HG03520 (cell line): ENCODE measurements around the gene VPS41.

Experiments used
- ATAC-seq: cut with Tn5 transposase; IDR thresholded peaks from one replicate; pipeline ENCODE4 v1.9.1; 2021; ENCODE audit warnings: mild to moderate bottlenecking, moderate library complexity; ENCODE audit not compliant: unreplicated experiment

VPS41 gene

GRCh38 chr7:38675494-38676106 is 233.4 kb downstream of the VPS41 start:
- ATAC-seq, result no peak

- no peak for ATAC-seq
Observed at GRCh38 chr7:38674513-38674912, 234.5 kb downstream of the VPS41 start.

DNA sequence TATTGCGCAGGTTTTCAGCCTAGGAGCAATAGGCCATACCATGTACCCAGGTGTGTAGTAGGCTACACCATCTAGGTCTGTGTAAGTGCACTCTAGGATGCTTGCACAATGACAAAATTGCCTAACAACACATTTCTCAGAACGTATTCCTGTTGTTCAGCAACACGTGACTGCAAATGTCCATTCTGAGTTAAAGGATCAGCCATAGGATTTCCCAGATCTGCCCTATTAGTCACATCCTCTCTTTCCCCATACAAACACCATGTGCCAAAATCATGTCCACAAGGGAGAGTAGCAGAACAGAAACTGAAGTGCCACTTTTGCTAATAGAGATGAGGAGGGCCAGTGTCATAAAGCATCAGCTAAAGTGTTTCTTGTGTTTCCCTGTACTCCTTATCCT is 235.2 kb downstream of the VPS41 start:
- ATAC-seq, result no peak
